ENCODE measurements around the gene LIN7A.
"Not testable (repeated sequence)": the region's sequence is repeated elsewhere in the genome, so short reads cannot be mapped to it uniquely, and the experiment has no call there.

GRCh38 chr12:80788407-80788806, 149.3 kb downstream of the LIN7A start:
- TF ChIP-seq CTCF (IDR thresholded peaks at IDR 0.05; ENCODE audit: poor library complexity, severe bottlenecking); RAD21 (conservative IDR thresholded peaks at IDR 0.05): not testable (repeated sequence)

Measured in neural cell (in vitro differentiated cells).